ENCODE data around the gene ORC5. TPM values are rescaled to one million over a fixed set of nuclear protein-coding genes. Genes with fewer than 3 reads are reported as not detected.

ORC5 gene
- total and polyA plus RNA-seq, 2 of the 13 experiments (the other 11 are each of a cell fraction or from before 2014, with no cell fraction given): 4.8 to 18.8 TPM

GRCh38 chr7:104207731-104208420, at the start of gene ORC5 (continued):
- no peak for TF ChIP-seq ZNF713 (CRISPR knock-in tag; IDR thresholded peaks at IDR 0.05)
- no peak for TF ChIP-seq ZNF749 (CRISPR knock-in tag; IDR thresholded peaks at IDR 0.05; ENCODE audit: borderline replicate concordance)
- 0 out of 2 replicates have a peak, but pooled peaks have one; percentile 41 for TF ChIP-seq MIER2 (CRISPR knock-in tag; IDR thresholded peaks at IDR 0.05)
- peak; percentile 96 for TF ChIP-seq PHF8 (CRISPR knock-in tag; IDR thresholded peaks at IDR 0.05)
- no peak for TF ChIP-seq ZNF276 (CRISPR knock-in tag; IDR thresholded peaks at IDR 0.05; ENCODE audit: low read depth)
- TF ChIP-seq MXD3 (CRISPR knock-in tag; IDR thresholded peaks at IDR 0.05): peak; percentile 86
- peak; percentile 97 for TF ChIP-seq POGZ (CRISPR knock-in tag; IDR thresholded peaks at IDR 0.05)
- no peak for TF ChIP-seq USF2 (IDR thresholded peaks at IDR 0.05; ENCODE audit: low read depth, low read length)
- TF ChIP-seq USF2 (CRISPR knock-in tag; IDR thresholded peaks at IDR 0.05; ENCODE audit: borderline replicate concordance): peak; percentile 31; the same call in 1 of the 2 replicates
- TF ChIP-seq ELK4 (CRISPR knock-in tag; IDR thresholded peaks at IDR 0.05; ENCODE audit: borderline replicate concordance): no peak; the same call in 1 of the 2 replicates
- TF ChIP-seq ZNF724P (CRISPR knock-in tag; IDR thresholded peaks at IDR 0.05; ENCODE audit: borderline replicate concordance): no peak
- no peak for TF ChIP-seq ZNF180 (CRISPR knock-in tag; IDR thresholded peaks at IDR 0.05; ENCODE audit: borderline replicate concordance, low read depth)
- no peak for TF ChIP-seq CERS6 (CRISPR knock-in tag; IDR thresholded peaks at IDR 0.05)
- no peak for TF ChIP-seq FUBP1 (CRISPR knock-in tag; IDR thresholded peaks at IDR 0.05; ENCODE audit: borderline replicate concordance)
- no peak for TF ChIP-seq GRHL1 (CRISPR knock-in tag; conservative IDR thresholded peaks at IDR 0.05)
- peak; percentile 79; the same call in 1 of the 2 replicates for TF ChIP-seq MEIS1 (CRISPR knock-in tag; IDR thresholded peaks at IDR 0.05; ENCODE audit: borderline replicate concordance)

All from HepG2 (cell line).